Ovary (tissue), 3 donors: ENCODE results near the gene ZNRF4.

Source experiments
- POLR2A ChIP-seq: fragments of 450-650 bp; IDR thresholded peaks from one replicate; pipeline ENCODE4 v1.6.1; 2017; ENCODE audit warnings: antibody characterized with exemption, mild to moderate bottlenecking, moderate library complexity
- TF ChIP-seq, protein P1 (sequence below), 3 donors: fragments of 450-650 bp in 2 of 3; fragments of 200-600 bp in 1 of 3; IDR thresholded peaks; one replicate each; pipeline versions ENCODE4 v1.5.1 to v1.8.0; 2016 to 2022; ENCODE audit warnings: antibody characterized with exemption in 3 of 3, mild to moderate bottlenecking in 1 of 3
- donor health status: DM: no; HTN: no; CAD: no.

DNA sequence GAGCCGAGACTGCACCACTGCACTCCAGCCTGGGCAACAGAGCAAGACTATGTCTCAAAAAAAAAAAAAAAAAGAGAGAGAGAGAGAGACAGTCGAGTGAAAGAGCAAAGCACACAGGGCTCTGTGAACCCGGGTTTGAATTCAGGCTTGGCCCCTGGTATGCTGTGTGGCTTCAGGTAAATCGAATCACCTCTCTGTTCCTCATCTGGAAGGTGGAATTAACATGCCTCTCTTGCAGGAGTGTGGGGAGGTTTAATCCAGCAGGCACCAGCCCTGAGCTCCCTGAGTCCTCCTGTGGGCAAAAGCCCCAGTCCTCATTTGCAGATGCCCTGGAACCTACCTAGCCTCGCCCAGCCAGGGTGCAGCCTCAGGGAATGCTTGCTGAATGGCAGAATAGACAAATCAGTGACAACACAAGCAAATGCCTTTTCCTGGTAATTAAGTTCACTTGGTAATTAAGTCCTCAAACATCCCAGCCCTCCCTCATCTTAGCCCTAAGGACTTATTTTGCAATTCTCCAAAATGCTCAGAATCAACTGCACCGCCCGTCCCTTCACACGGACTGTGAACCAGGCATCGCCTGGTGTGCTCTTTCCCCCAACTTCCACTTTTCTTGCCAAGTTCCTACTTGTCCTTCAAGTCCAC, 4.6 kb upstream of the ZNRF4 start:
- TF ChIP-seq, protein P1, sequence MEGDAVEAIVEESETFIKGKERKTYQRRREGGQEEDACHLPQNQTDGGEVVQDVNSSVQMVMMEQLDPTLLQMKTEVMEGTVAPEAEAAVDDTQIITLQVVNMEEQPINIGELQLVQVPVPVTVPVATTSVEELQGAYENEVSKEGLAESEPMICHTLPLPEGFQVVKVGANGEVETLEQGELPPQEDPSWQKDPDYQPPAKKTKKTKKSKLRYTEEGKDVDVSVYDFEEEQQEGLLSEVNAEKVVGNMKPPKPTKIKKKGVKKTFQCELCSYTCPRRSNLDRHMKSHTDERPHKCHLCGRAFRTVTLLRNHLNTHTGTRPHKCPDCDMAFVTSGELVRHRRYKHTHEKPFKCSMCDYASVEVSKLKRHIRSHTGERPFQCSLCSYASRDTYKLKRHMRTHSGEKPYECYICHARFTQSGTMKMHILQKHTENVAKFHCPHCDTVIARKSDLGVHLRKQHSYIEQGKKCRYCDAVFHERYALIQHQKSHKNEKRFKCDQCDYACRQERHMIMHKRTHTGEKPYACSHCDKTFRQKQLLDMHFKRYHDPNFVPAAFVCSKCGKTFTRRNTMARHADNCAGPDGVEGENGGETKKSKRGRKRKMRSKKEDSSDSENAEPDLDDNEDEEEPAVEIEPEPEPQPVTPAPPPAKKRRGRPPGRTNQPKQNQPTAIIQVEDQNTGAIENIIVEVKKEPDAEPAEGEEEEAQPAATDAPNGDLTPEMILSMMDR (IDR thresholded peaks at IDR 0.05): no peak
- no peak for TF ChIP-seq POLR2A
